ENCODE data around the gene MGAT4B. TPM values are rescaled to one million over a fixed set of nuclear protein-coding genes. Genes with fewer than 3 reads are reported as not detected.
A peak's percentile ranks its signal among the peaks of the same experiment; 100 is the strongest.

The MGAT4B gene
- total and polyA plus RNA-seq, 2 of the 4 experiments (the other 2 are of a cell fraction): 73.7 to 155 TPM

GRCh38 chr5:179799644-179799973 lies 7.1 kb downstream of the MGAT4B start:
- BruUV-seq (replicated peaks): no TSS peak
- Histone ChIP-seq H3K9ac (ENCODE audit: low read depth, low read length) (no peak overlapping the region), H2BK20ac (ENCODE audit: low read depth, low read length) (no peak overlapping the region), H3K56ac (ENCODE audit: extremely low read depth, insufficient read depth, low read length) (no peak overlapping the region), H2AK9ac (replicated peaks; ENCODE audit: low read depth, low read length, poor library complexity) (peak overlapping the region; percentile 36), H3K18ac (ENCODE audit: low read depth, low read length) (no peak overlapping the region), H2AK5ac (ENCODE audit: low read depth, low read length) (no peak overlapping the region), H4K20me1 (ENCODE audit: insufficient read depth, low read length) (peaks cover 42% of the 10 kb centered on the region), H3K4ac (ENCODE audit: low read depth, low read length) (no peak overlapping the region), H2AFZ (replicated peaks; ENCODE audit: low read length, poor library complexity) (no peak overlapping the region), H3K23ac (ENCODE audit: low read depth, low read length) (no peak overlapping the region), H2BK5ac (ENCODE audit: low read depth, low read length, poor library complexity, severe bottlenecking) (no peak overlapping the region), H2BK120ac (ENCODE audit: low read depth, low read length) (no peak overlapping the region), H4K91ac (ENCODE audit: insufficient read depth, low read depth, low read length) (no peak overlapping the region), H4K5ac (ENCODE audit: low read depth, low read length) (no peak overlapping the region), H2BK15ac (ENCODE audit: low read depth, low read length) (no peak overlapping the region), H4K8ac (ENCODE audit: low read depth in 2 of 2, low read length in 2 of 2) (no peak overlapping the region), H3K4me2 (ENCODE audit: low read depth, low read length) (no peak overlapping the region), H3K27me3 (ENCODE audit: control insufficient read depth, insufficient read depth, low read length) (no peaks in the 10 kb centered on the region), H3K14ac (replicated peaks; ENCODE audit: low read depth, low read length) (no peak overlapping the region), H3K36me3 (ENCODE audit: control insufficient read depth, insufficient read depth, low read length) (peaks cover 51% of the 10 kb centered on the region), H3K9me1 (ENCODE audit: insufficient read depth, low read length) (0 out of 2 replicates have a peak, but pooled peaks cover 2% of the 10 kb centered on the region), H3K4me3 (ENCODE audit: insufficient read depth, low read depth, low read length) (no peak overlapping the region), H3K9me3 (ENCODE audit: control insufficient read depth, insufficient read depth, low read length) (no peaks in the 10 kb centered on the region), H3K79me1 (ENCODE audit: low read depth in 1 of 2, low read length in 2 of 2) (peaks cover 20 to 47% of the 10 kb centered on the region in 2 experiments), H3K4me1 (ENCODE audit: control insufficient read depth, insufficient read depth, low read length) (peaks cover 20% of the 10 kb centered on the region), H3K27ac (ENCODE audit: insufficient read depth, low read length) (no peak overlapping the region)
- dilution Hi-C loops (cut with HindIII; ENCODE audit: low sequenced_read_pairs, unreplicated experiment): no loop called here
- in situ Hi-C loops (cut with MboI; ENCODE audit: low sequenced_read_pairs): no loop called here
- ChIA-PET POLR2A (ENCODE audit: unreplicated experiment) (no interaction called here), CTCF (no interaction called here)
- intact Hi-C loops (cut with micrococcal nuclease): no loop called here
- WGBS, 2 experiments (ENCODE audit: extremely low coverage in 2 of 2, insufficient read length in 1 of 2): 70% methylated on average over 2 of the region's 5 CpGs; no CpG with 5 or more reads in 1 of the 2 experiments
- no peak for ATAC-seq (ENCODE audit: low read depth)
- TF ChIP-seq, protein P1, sequence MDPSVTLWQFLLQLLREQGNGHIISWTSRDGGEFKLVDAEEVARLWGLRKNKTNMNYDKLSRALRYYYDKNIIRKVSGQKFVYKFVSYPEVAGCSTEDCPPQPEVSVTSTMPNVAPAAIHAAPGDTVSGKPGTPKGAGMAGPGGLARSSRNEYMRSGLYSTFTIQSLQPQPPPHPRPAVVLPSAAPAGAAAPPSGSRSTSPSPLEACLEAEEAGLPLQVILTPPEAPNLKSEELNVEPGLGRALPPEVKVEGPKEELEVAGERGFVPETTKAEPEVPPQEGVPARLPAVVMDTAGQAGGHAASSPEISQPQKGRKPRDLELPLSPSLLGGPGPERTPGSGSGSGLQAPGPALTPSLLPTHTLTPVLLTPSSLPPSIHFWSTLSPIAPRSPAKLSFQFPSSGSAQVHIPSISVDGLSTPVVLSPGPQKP (IDR thresholded peaks at IDR 0.05; ENCODE audit: borderline replicate concordance, low read depth, low read length): no peak
- no peak for TF ChIP-seq CHD1 (IDR thresholded peaks at IDR 0.05; ENCODE audit: low read depth, low read length)
- TF ChIP-seq BHLHE40 (IDR thresholded peaks at IDR 0.05; ENCODE audit: low read depth, low read length): no peak
- TF ChIP-seq RCOR1 (IDR thresholded peaks at IDR 0.05; ENCODE audit: insufficient replicate concordance, low read length): no peak
- no peak for TF ChIP-seq RFX5 (IDR thresholded peaks at IDR 0.05; ENCODE audit: low read depth, low read length)
- TF ChIP-seq, protein P2, sequence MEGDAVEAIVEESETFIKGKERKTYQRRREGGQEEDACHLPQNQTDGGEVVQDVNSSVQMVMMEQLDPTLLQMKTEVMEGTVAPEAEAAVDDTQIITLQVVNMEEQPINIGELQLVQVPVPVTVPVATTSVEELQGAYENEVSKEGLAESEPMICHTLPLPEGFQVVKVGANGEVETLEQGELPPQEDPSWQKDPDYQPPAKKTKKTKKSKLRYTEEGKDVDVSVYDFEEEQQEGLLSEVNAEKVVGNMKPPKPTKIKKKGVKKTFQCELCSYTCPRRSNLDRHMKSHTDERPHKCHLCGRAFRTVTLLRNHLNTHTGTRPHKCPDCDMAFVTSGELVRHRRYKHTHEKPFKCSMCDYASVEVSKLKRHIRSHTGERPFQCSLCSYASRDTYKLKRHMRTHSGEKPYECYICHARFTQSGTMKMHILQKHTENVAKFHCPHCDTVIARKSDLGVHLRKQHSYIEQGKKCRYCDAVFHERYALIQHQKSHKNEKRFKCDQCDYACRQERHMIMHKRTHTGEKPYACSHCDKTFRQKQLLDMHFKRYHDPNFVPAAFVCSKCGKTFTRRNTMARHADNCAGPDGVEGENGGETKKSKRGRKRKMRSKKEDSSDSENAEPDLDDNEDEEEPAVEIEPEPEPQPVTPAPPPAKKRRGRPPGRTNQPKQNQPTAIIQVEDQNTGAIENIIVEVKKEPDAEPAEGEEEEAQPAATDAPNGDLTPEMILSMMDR (conservative IDR thresholded peaks at IDR 0.05; ENCODE audit: low read depth, low read length): no peak
- TF ChIP-seq NFE2L2 (IDR thresholded peaks at IDR 0.05; ENCODE audit: low read depth, low read length): no peak
- TF ChIP-seq CEBPB (IDR thresholded peaks at IDR 0.05; ENCODE audit: low read depth, low read length): no peak
- TF ChIP-seq MXI1 (IDR thresholded peaks at IDR 0.05; ENCODE audit: borderline replicate concordance, low read depth, low read length): no peak
- no peak for TF ChIP-seq POLR2A (IDR thresholded peaks at IDR 0.05; ENCODE audit: low read depth, low read length)
- TF ChIP-seq MAZ (IDR thresholded peaks at IDR 0.05; ENCODE audit: borderline replicate concordance, low read depth, low read length): no peak
- DNase-seq: no peak

Data from IMR-90 (cell line).